ENCODE data around the gene FOXD3.

DNA sequence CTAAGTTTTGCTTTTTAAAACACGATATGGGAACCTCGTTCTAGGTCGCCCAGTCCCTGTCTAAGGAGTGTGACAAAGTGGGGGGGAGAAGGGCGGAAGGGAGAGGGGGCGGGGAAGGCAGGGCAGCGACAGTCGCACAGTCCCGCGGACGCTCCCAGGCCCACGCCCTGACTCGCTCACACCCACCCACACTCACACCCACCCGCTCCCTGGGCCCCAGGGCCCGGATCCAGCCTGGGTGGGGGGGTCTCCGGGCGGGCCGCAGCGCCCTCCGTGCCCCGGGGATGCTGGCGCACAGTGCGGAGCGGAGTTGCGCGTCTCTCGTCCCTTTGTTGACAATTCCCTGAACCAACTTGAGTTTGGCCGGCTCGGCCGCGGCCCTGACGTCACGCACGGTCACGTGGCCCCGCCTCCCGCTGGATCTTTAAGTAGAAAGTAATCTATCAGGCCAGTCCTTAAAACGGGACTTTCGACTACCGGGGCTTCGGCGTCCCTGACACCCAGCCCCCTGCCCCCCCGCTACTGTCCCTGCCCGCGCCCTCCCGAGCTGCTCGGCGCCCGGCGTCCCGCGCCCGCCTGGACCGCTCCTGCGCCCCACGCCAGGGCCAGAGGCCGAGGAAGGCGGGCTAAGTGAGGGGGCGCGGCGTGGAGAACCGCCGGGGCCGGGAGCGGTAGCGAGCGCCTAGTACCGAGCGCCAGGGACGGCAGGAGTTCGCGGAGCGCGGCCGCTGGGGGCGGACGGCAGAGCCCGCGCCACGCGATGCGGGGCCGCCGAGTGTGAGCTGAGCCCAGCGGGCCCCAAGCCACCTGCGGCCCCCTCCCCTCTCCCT lies at the start of gene FOXD3:
- TF ChIP-seq, protein P1, sequence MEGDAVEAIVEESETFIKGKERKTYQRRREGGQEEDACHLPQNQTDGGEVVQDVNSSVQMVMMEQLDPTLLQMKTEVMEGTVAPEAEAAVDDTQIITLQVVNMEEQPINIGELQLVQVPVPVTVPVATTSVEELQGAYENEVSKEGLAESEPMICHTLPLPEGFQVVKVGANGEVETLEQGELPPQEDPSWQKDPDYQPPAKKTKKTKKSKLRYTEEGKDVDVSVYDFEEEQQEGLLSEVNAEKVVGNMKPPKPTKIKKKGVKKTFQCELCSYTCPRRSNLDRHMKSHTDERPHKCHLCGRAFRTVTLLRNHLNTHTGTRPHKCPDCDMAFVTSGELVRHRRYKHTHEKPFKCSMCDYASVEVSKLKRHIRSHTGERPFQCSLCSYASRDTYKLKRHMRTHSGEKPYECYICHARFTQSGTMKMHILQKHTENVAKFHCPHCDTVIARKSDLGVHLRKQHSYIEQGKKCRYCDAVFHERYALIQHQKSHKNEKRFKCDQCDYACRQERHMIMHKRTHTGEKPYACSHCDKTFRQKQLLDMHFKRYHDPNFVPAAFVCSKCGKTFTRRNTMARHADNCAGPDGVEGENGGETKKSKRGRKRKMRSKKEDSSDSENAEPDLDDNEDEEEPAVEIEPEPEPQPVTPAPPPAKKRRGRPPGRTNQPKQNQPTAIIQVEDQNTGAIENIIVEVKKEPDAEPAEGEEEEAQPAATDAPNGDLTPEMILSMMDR (IDR thresholded peaks at IDR 0.05) = no peak
- no peak for TF ChIP-seq POLR2A (IDR thresholded peaks at IDR 0.05)
